Heart left ventricle (tissue), 13 donors: ENCODE results near the gene SIL1.

Experiments used
- POLR2A ChIP-seq, 2 donors: fragments of 450-650 bp; IDR thresholded peaks; one replicate each; pipeline ENCODE4 v1.6.1; 2017; ENCODE audit warnings: antibody characterized with exemption in 2 of 2, mild to moderate bottlenecking in 2 of 2, moderate library complexity in 2 of 2
- TF ChIP-seq, protein P1 (sequence below), 12 donors: fragments of 200-600 bp; sonication (generic) in 4 of 12; IDR thresholded peaks; one replicate each; pipeline versions ENCODE4 v1.5.0 to v1.8.0; 2018 to 2022; ENCODE audit warnings: antibody characterized with exemption in 12 of 12, mild to moderate bottlenecking in 5 of 12
- donor health status: ischemic (EF 13 %, LVEDD 7.1; RV severe dilation, severe dysfunction).
- donor health status: DM: no; HTN: yes; CAD: no.
- donor health status: DM: no; HTN: no; CAD: no.
- donor health status: ischemic (EF 25% LVEDD 6.9; RV normal size, moderate dysfunction).
- donor health status: ischemic (EF 25% LVEDD 5.7; RV mildly dilated, moderate dysfunction).
- donor health status: ischemic (EF 35%, LVEDD 5.7; RV mildly dilated, moderate dysfunction).
- donor health status: nonischemic (EF 11% LVEDD 7.7; RV severe dilation, severe dysfunction).
- donor health status: DM: yes; HTN: yes; CAD: no.
- donor health status: PGD.
- donor health status: ischemic (EF 29% LVEDD 5.4; RV normal size, mild dysfunction).
- donor health status: nonischemic (EF 23%, LVEDD 6.1; RV moderate dilation, normal function).

DNA sequence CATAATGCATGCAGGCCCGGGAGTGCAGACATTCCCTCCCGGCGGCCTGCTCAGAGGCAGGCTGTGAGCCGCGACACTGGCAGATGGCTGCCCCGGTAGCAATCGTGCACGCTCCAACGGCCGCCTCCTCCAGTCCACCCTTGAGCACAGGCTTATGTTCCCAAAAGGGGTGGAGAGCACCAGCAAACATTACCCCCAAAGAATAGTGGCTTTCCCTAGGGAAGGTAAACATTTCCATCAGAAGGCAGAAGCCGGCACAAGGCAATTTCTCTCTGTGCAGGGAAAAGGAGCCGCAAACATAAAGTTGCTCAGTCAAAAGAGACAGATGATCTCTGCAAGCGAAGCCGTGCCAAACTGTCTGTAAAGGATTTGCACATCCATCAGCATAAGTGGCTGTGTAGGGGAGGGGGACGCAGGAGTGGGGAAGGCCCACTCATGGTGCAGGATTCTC is 92.5 kb downstream of the SIL1 start:
- TF ChIP-seq, protein P1, sequence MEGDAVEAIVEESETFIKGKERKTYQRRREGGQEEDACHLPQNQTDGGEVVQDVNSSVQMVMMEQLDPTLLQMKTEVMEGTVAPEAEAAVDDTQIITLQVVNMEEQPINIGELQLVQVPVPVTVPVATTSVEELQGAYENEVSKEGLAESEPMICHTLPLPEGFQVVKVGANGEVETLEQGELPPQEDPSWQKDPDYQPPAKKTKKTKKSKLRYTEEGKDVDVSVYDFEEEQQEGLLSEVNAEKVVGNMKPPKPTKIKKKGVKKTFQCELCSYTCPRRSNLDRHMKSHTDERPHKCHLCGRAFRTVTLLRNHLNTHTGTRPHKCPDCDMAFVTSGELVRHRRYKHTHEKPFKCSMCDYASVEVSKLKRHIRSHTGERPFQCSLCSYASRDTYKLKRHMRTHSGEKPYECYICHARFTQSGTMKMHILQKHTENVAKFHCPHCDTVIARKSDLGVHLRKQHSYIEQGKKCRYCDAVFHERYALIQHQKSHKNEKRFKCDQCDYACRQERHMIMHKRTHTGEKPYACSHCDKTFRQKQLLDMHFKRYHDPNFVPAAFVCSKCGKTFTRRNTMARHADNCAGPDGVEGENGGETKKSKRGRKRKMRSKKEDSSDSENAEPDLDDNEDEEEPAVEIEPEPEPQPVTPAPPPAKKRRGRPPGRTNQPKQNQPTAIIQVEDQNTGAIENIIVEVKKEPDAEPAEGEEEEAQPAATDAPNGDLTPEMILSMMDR (IDR thresholded peaks at IDR 0.05), result no peak
- TF ChIP-seq POLR2A (IDR thresholded peaks at IDR 0.05), result no peak
